Stomach smooth muscle (tissue), 2 donors: Measurements from ENCODE around the gene ELL3.

Experiments
- H3K27ac ChIP-seq: one replicate; pipeline ENCODE4 v1.7.0; 2013; ENCODE audit warnings: mild to moderate bottlenecking, low read length, inconsistent platforms
- H3K27me3 ChIP-seq, 2 donors: one replicate each; pipeline ENCODE4 v1.7.0; 2013; ENCODE audit warnings: low read length in 2 of 2; ENCODE audit not compliant: insufficient read depth in 2 of 2, control insufficient read depth in 1 of 2
- H3K36me3 ChIP-seq, 2 donors: one replicate each; pipeline ENCODE4 v1.7.0; 2013; ENCODE audit warnings: low read length in 2 of 2; ENCODE audit not compliant: control insufficient read depth in 2 of 2, insufficient read depth in 2 of 2
- H3K4me1 ChIP-seq: one replicate; pipeline ENCODE4 v1.7.0; 2013; ENCODE audit warnings: low read length; ENCODE audit not compliant: control insufficient read depth, insufficient read depth
- H3K4me3 ChIP-seq, 2 donors: one replicate each; pipeline ENCODE4 v1.7.0; 2013; ENCODE audit warnings: low read length in 2 of 2
- H3K9ac ChIP-seq, 2 donors: one replicate each; pipeline ENCODE4 v1.7.0; 2013; ENCODE audit warnings: low read length in 2 of 2, mild to moderate bottlenecking in 1 of 2
- H3K9me3 ChIP-seq, 2 donors: one replicate each; pipeline ENCODE4 v1.7.0; 2013; ENCODE audit warnings: low read length in 2 of 2; ENCODE audit not compliant: control insufficient read depth in 2 of 2
- donor health status: healthy.
- donor health status: Pancreatic carcinoma.

The ELL3 gene

DNA sequence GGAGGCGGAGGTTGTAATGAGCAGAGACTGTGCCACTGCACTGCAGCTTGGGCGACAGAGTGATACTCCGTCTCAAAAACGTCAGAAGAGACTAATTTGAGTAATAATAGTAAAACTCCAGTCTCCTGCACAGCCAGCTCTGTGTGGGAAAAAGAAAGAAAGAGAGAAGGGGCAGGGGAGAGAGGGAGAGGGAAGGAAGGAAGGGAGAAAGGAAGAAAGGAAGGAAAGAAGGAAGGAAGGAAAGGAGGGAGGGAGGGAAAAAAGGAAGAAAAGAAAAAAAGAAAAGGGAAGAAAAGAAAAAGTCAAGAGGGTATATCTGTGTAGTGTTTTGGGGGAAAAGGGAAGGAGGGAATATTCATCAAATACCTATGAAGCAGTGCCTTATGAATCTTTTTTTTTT lies 53.6 kb downstream of the ELL3 start:
- Histone ChIP-seq H3K9ac (no peak overlapping the region), H3K27ac (no peak overlapping the region), H3K4me1 (no peaks in the 10 kb centered on the region), H3K9me3 (no peaks in the 10 kb centered on the region), H3K36me3 (no peaks in the 10 kb centered on the region), H3K27me3 (no peaks in the 10 kb centered on the region), H3K4me3 (no peak overlapping the region)
